ENCODE results near the gene EXOC4. TPM values are rescaled to one million over a fixed set of nuclear protein-coding genes. Genes with fewer than 3 reads are reported as not detected.
"Not testable (repeated sequence)": the region's sequence is repeated elsewhere in the genome, so short reads cannot be mapped to it uniquely, and the experiment has no call there.

The EXOC4 gene
- polyA plus RNA-seq, 3 donors = 76.4 to 81.9 (median 78.9) TPM

- DNase-seq (ENCODE audit: low read depth in 3 of 3, low spot score in 2 of 3) = no peak
Observed at GRCh38 chr7:133770863-133771492, 518.1 kb downstream of the EXOC4 start.

- no peak for DNase-seq (ENCODE audit: low read depth in 3 of 3, low spot score in 2 of 3)
Observed at GRCh38 chr7:133771788-133772419, 519.0 kb downstream of the EXOC4 start.

GRCh38 chr7:133773601-133774000 lies 520.7 kb downstream of the EXOC4 start:
- no peak for DNase-seq (ENCODE audit: low read depth in 3 of 3, low spot score in 2 of 3)

GRCh38 chr7:133775201-133775600 lies 522.3 kb downstream of the EXOC4 start:
- no peak for DNase-seq (ENCODE audit: low read depth in 3 of 3, low spot score in 2 of 3)

GRCh38 chr7:133776266-133776665 lies 523.4 kb downstream of the EXOC4 start:
- DNase-seq (ENCODE audit: low read depth in 3 of 3, low spot score in 2 of 3) = no peak

GRCh38 chr7:133777701-133778100 lies 524.8 kb downstream of the EXOC4 start:
- DNase-seq (ENCODE audit: low read depth in 3 of 3, low spot score in 2 of 3) = no peak

GRCh38 chr7:133778472-133778871 lies 525.6 kb downstream of the EXOC4 start:
- DNase-seq (ENCODE audit: low read depth in 3 of 3, low spot score in 2 of 3) = no peak

GRCh38 chr7:133779538-133779937 lies 526.7 kb downstream of the EXOC4 start:
- not testable (repeated sequence) for DNase-seq (ENCODE audit: low read depth in 3 of 3, low spot score in 2 of 3)

- DNase-seq (ENCODE audit: low read depth in 3 of 3, low spot score in 2 of 3) = no peak
Observed at GRCh38 chr7:133780912-133781311, 528.0 kb downstream of the EXOC4 start.

- DNase-seq (ENCODE audit: low read depth in 3 of 3, low spot score in 2 of 3) = no peak
Observed at GRCh38 chr7:133781486-133782090, 528.7 kb downstream of the EXOC4 start.

- no peak for DNase-seq (ENCODE audit: low read depth in 3 of 3, low spot score in 2 of 3)
Observed at GRCh38 chr7:133782470-133782869, 529.6 kb downstream of the EXOC4 start.

- DNase-seq (ENCODE audit: low read depth in 3 of 3, low spot score in 2 of 3) = no peak
Observed at GRCh38 chr7:133783276-133783675, 530.4 kb downstream of the EXOC4 start.

GRCh38 chr7:133784486-133785001 lies 531.7 kb downstream of the EXOC4 start:
- no peak for DNase-seq (ENCODE audit: low read depth in 3 of 3, low spot score in 2 of 3)

GRCh38 chr7:133786401-133786937 lies 533.6 kb downstream of the EXOC4 start:
- DNase-seq (ENCODE audit: low read depth in 3 of 3, low spot score in 2 of 3) = no peak

GRCh38 chr7:133789974-133790373 lies 537.1 kb downstream of the EXOC4 start:
- DNase-seq (ENCODE audit: low read depth in 3 of 3, low spot score in 2 of 3) = no peak

GRCh38 chr7:133790911-133791310 lies 538.0 kb downstream of the EXOC4 start:
- no peak for DNase-seq (ENCODE audit: low read depth in 3 of 3, low spot score in 2 of 3)

- no peak for DNase-seq (ENCODE audit: low read depth in 3 of 3, low spot score in 2 of 3)
Observed at GRCh38 chr7:133794479-133794878, 541.6 kb downstream of the EXOC4 start.

GRCh38 chr7:133795068-133795665 lies 542.3 kb downstream of the EXOC4 start:
- no peak for DNase-seq (ENCODE audit: low read depth in 3 of 3, low spot score in 2 of 3)

GRCh38 chr7:133796782-133797745 lies 544.2 kb downstream of the EXOC4 start:
- no peak for DNase-seq (ENCODE audit: low read depth in 3 of 3, low spot score in 2 of 3)
